SK-N-SH (cell line): ENCODE results near the gene LCN10. TPM values are rescaled to one million over a fixed set of nuclear protein-coding genes. Genes with fewer than 3 reads are reported as not detected.

Experiments
- CTCF ChIA-PET: fragments of 300-600, 350-600 bp; formaldehyde crosslinking; extraction: SDS; loops from one replicate; lab custom pipeline; 2021; lab: Yijun Ruan, JAX
- POLR2A ChIA-PET: fragments of 350-600 bp; sonication (Branson Sonifier 250); formaldehyde crosslinking; extraction: SDS; loops from one replicate; lab custom pipeline; 2020; ENCODE audit warnings: antibody characterized with exemption, inconsistent platforms; lab: Yijun Ruan, JAX
- DNase-seq: peaks from one replicate; pipeline ENCODE4 v3.0.0; 2012
- H2AFZ ChIP-seq: fragments of 200-600 bp; sonication (generic); 2 replicates; pipeline ENCODE4 v1.8.1; 2016; ENCODE audit warnings: antibody characterized with exemption, mild to moderate bottlenecking, low read depth
- H3F3A ChIP-seq: fragments of 200-600 bp; sonication (generic); replicated peaks from 2 replicates; pipeline ENCODE3; 2016; ENCODE audit warnings: antibody characterized with exemption, mild to moderate bottlenecking; ENCODE audit not compliant: insufficient read depth
- H3K27ac ChIP-seq, 2 experiments: fragments of 200-500 bp in 1 of 2; fragments of 200-600 bp in 1 of 2; sonication (Bioruptor generic) in 1 of 2; sonication (generic), shearing (Covaris generic) in 1 of 2; 2 replicates each; pipeline versions ENCODE4 v1.5.1 to v1.6.1; 2014 to 2016; ENCODE audit warnings: low read depth in 2 of 2, inconsistent platforms in 1 of 2, low read length in 1 of 2, mild to moderate bottlenecking in 1 of 2, mixed read lengths in 1 of 2
- H3K27me3 ChIP-seq: fragments of 200-600 bp; sonication (generic), shearing (Covaris generic); 2 replicates; pipeline ENCODE4 v1.6.1; 2016; ENCODE audit warnings: mixed run types; ENCODE audit not compliant: insufficient read depth
- H3K36me3 ChIP-seq, 2 experiments: fragments of 200-500 bp in 1 of 2; fragments of 200-600 bp in 1 of 2; sonication (Bioruptor generic) in 1 of 2; sonication (generic) in 1 of 2; replicated peaks in 1 of 2; 2 replicates each; pipeline versions ENCODE3 to v1.5.1; 2014 to 2016; ENCODE audit warnings: low read length in 1 of 2, mild to moderate bottlenecking in 1 of 2; ENCODE audit not compliant: insufficient read depth in 2 of 2, control insufficient read depth in 1 of 2
- H3K4me1 ChIP-seq, 2 experiments: fragments of 200-500 bp in 1 of 2; fragments of 200-600 bp in 1 of 2; sonication (Bioruptor generic) in 1 of 2; sonication (generic), shearing (Covaris generic) in 1 of 2; 2 replicates each; pipeline versions ENCODE4 v1.5.1 to v1.6.1; 2014 to 2016; ENCODE audit warnings: low read depth in 1 of 2, low read length in 1 of 2, mixed run types in 1 of 2; ENCODE audit not compliant: insufficient read depth in 2 of 2, control insufficient read depth in 1 of 2
- H3K4me2 ChIP-seq: fragments of 200-600 bp; sonication (generic), shearing (Covaris generic); 2 replicates; pipeline ENCODE4 v1.6.1; 2017; ENCODE audit warnings: mixed run types
- H3K4me3 ChIP-seq, 2 experiments: fragments of 200-500 bp in 1 of 2; fragments of 200-600 bp in 1 of 2; sonication (Bioruptor generic) in 1 of 2; sonication (generic), shearing (Covaris generic) in 1 of 2; 2 replicates each; pipeline versions ENCODE4 v1.5.1 to v1.8.1; 2014 to 2016; ENCODE audit warnings: low read depth in 2 of 2, inconsistent platforms in 1 of 2, low read length in 1 of 2, mild to moderate bottlenecking in 1 of 2, mixed read lengths in 1 of 2, moderate library complexity in 1 of 2
- H3K79me2 ChIP-seq: fragments of 200-600 bp; sonication (generic); 2 replicates; pipeline ENCODE4 v1.8.1; 2017; ENCODE audit warnings: mild to moderate bottlenecking; ENCODE audit not compliant: insufficient read depth
- H3K9ac ChIP-seq: fragments of 200-600 bp; sonication (generic); 2 replicates; pipeline ENCODE4 v1.6.1; 2017; ENCODE audit warnings: mixed run types
- H3K9me2 ChIP-seq: fragments of 200-600 bp; sonication (generic); 2 replicates; pipeline ENCODE4 v1.6.1; 2017; ENCODE audit warnings: mixed run types
- H3K9me3 ChIP-seq: fragments of 200-600 bp; sonication (generic); 2 replicates; pipeline ENCODE4 v1.6.1; 2017; ENCODE audit warnings: mixed run types, mild to moderate bottlenecking, moderate library complexity
- H4K20me1 ChIP-seq: fragments of 200-600 bp; sonication (generic); 2 replicates; pipeline ENCODE4 v1.6.1; 2017; ENCODE audit warnings: mild to moderate bottlenecking, mixed run types; ENCODE audit not compliant: insufficient read depth
- FOSL2 ChIP-seq: IDR thresholded peaks from 2 replicates; pipeline ENCODE4 v1.4.0; 2012; ENCODE audit warnings: low read depth, mild to moderate bottlenecking, moderate library complexity, borderline replicate concordance
- FOXJ3 ChIP-seq: sonication (generic); formaldehyde crosslinking; IDR thresholded peaks from 2 replicates; pipeline ENCODE4 v1.5.1; 2020; ENCODE audit warnings: mild to moderate bottlenecking, missing genetic modification reagents
- FOXM1 ChIP-seq: IDR thresholded peaks from 2 replicates; pipeline ENCODE4 v1.4.0; 2012; ENCODE audit warnings: low read depth, mild to moderate bottlenecking
- POLR2AphosphoS5 ChIP-seq: IDR thresholded peaks from 2 replicates; pipeline ENCODE4 v1.6.1; 2012; ENCODE audit warnings: low read depth, low read length
- RAD21 ChIP-seq: IDR thresholded peaks from 2 replicates; pipeline ENCODE4 v1.6.1; 2012; ENCODE audit warnings: mild to moderate bottlenecking, low read length
- SMC3 ChIP-seq: IDR thresholded peaks from 2 replicates; pipeline ENCODE4 v1.6.1; 2012; ENCODE audit warnings: low read depth, low read length, improper control_type of control experiment
- TAF1 ChIP-seq: IDR thresholded peaks from 2 replicates; pipeline ENCODE4 v1.6.1; 2012; ENCODE audit warnings: low read depth, mild to moderate bottlenecking, low read length, moderate library complexity, borderline replicate concordance
- WGBS: methylation state at CpG from one replicate; pipeline ENCODE4 v1.1.6; 2017; ENCODE audit warnings: low lambda C conversion rate; 5-methylcytosine and 5-hydroxymethylcytosine counted together
- polyA plus RNA-seq, 3 experiments: library from polyadenylated mRNA; depleted of rRNA; stranded (reverse); fragments of >200 nt; gene quantifications; 2 replicates each; pipeline ENCODE4 v1.2.3, GENCODE V29; 2012
- TF ChIP-seq, protein P1 (sequence below): fragments of 150-350 bp; IDR thresholded peaks from 2 replicates; pipeline ENCODE4 v1.6.1; 2017; ENCODE audit warnings: antibody characterized with exemption, low read length, low read depth, borderline replicate concordance
- TF ChIP-seq, protein P2 (sequence below): fragments of 200-600 bp; sonication (generic); IDR thresholded peaks from 2 replicates; pipeline ENCODE4 v1.6.1; 2017; ENCODE audit warnings: antibody characterized with exemption, mild to moderate bottlenecking, moderate library complexity

The LCN10 gene
- polyA plus RNA-seq, 1 of the 3 experiments (the other 2 are of a cell fraction) = not detected

DNA sequence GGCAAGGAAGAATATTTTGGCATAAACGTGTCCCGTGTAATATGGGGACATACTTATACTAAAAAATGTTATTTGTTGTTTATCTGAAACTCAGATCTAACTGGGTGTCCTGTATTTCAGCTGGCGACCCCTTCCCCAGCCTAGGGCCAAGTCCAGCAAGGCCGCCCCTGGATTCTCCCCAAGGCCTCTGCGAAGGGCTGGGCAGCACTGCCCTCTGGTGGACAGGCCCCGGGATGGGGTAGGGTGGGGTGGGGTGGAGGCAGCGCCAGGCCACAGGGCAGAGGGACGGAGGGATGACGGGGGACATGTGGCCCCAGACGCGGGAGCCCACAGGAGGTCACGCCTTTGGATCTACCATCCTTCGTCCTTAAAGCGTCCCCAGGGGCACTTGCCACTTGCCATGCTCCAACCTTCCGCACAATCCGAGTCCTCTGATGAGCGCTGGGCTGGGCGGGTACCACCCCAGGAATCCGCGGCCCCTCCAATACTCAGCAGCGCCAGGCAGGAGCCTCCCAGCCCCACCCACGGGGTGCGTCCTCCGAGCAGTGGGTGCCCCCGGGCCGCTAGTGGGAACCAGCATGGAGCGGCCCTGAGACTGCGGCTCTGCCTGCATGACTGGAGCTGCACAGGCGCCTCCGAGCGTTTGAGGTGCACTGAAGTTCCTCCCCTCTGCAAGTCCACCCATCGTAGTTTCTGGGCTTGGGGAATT lies 48.4 kb downstream of the LCN10 start:
- no peaks in the 10 kb centered on the region for H3F3A ChIP-seq
- TF ChIP-seq FOXM1 (no peak), RAD21 (peak; percentile 61), POLR2AphosphoS5 (no peak), SMC3 (peak; percentile 33)
- TF ChIP-seq, protein P1, sequence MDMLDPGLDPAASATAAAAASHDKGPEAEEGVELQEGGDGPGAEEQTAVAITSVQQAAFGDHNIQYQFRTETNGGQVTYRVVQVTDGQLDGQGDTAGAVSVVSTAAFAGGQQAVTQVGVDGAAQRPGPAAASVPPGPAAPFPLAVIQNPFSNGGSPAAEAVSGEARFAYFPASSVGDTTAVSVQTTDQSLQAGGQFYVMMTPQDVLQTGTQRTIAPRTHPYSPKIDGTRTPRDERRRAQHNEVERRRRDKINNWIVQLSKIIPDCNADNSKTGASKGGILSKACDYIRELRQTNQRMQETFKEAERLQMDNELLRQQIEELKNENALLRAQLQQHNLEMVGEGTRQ = no peak
- TF ChIP-seq, protein P2, sequence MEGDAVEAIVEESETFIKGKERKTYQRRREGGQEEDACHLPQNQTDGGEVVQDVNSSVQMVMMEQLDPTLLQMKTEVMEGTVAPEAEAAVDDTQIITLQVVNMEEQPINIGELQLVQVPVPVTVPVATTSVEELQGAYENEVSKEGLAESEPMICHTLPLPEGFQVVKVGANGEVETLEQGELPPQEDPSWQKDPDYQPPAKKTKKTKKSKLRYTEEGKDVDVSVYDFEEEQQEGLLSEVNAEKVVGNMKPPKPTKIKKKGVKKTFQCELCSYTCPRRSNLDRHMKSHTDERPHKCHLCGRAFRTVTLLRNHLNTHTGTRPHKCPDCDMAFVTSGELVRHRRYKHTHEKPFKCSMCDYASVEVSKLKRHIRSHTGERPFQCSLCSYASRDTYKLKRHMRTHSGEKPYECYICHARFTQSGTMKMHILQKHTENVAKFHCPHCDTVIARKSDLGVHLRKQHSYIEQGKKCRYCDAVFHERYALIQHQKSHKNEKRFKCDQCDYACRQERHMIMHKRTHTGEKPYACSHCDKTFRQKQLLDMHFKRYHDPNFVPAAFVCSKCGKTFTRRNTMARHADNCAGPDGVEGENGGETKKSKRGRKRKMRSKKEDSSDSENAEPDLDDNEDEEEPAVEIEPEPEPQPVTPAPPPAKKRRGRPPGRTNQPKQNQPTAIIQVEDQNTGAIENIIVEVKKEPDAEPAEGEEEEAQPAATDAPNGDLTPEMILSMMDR = peak; percentile 62
- H3K4me3 ChIP-seq = no peak overlapping the region
- 57% methylated on average over 27 of the region's 32 CpGs for whole genome bisulfite sequencing
- H3K9ac ChIP-seq = no peak overlapping the region
- ChIA-PET CTCF (interaction anchor here (0.8 to 4.2 kb wide), 11 partner anchors 8 to 210 kb away, joined by 3 to 18 read pairs (median 5); partner anchors contain the start of genes AGPAT2 and LCN8), POLR2A (no interaction called here)
- no peaks in the 10 kb centered on the region for H3K79me2 ChIP-seq
- no peaks in the 10 kb centered on the region for H4K20me1 ChIP-seq
- H3K4me1 ChIP-seq = peaks cover 0 to 27% of the 10 kb centered on the region in 2 experiments; a peak in 1 of 4 replicates
- H3K9me3 ChIP-seq = no peaks in the 10 kb centered on the region
- H3K27me3 ChIP-seq = no peaks in the 10 kb centered on the region
- no peak overlapping the region for H3K4me2 ChIP-seq
- H3K27ac ChIP-seq = no peak overlapping the region; a peak in 1 of 4 replicates
- H3K36me3 ChIP-seq = no peaks in the 10 kb centered on the region
- peak; percentile 92 for DNase-seq
- H2AFZ ChIP-seq = no peak overlapping the region
- H3K9me2 ChIP-seq = no peaks in the 10 kb centered on the region

- Histone ChIP-seq H2AFZ (no peak overlapping the region), H3F3A (no peaks in the 10 kb centered on the region), H3K79me2 (no peaks in the 10 kb centered on the region), H3K9ac (no peak overlapping the region), H3K9me3 (no peaks in the 10 kb centered on the region), H3K27ac (no peak overlapping the region; a peak in 1 of 4 replicates), H3K4me2 (no peak overlapping the region), H3K36me3 (no peaks in the 10 kb centered on the region), H3K9me2 (no peaks in the 10 kb centered on the region), H4K20me1 (no peaks in the 10 kb centered on the region), H3K4me1 (peaks cover 0 to 27% of the 10 kb centered on the region in 2 experiments; a peak in 1 of 4 replicates), H3K4me3 (no peak overlapping the region), H3K27me3 (no peaks in the 10 kb centered on the region)
- POLR2A ChIA-PET = no interaction called here
- CTCF ChIA-PET = interaction anchor here (0.9 to 3.2 kb wide), 5 partner anchors 9 to 205 kb away, joined by 3 to 8 read pairs (median 5); no protein-coding TSS in a partner anchor
- TF ChIP-seq FOXJ3 (CRISPR knock-in tag) (no peak), TAF1 (no peak), FOSL2 (peak; percentile 39; the same call in 1 of the 2 replicates)
- no peak for DNase-seq
- WGBS = 86% methylated on average over 5 of the region's 15 CpGs
These were observed 49.1 kb downstream of the LCN10 start for GRCh38 chr9:136693490-136694162.
